ENCODE results near the gene BATF3.

BATF3 gene

DNA sequence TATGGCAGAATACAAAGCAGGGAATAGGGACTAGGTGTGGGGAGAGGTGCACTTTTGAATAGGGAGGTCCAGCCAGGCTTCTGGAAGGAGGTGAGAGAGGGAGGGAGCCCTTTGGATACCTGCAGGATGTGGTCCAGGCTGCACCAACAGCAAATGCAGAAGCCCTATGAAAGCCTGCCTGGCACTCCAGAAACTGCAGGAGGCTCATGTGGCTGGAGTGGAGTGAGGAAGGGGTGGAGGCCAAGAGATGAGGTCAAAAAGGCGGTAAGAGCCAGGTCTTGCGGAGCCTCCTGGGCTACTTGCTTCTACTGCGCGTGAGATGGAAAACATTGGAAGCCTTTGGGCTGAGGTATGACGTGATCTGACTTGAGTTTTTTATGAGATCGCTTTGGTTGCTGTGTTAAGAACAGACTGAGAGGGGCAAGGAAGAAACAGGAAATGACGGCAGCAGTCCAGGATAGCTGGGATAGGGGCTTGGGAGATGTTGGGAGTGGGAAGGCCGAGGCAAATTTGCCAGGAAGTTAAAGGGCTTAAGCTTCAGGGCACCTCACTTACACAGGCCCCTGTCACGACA, 4.4 kb upstream of the BATF3 start:
- no peak for DNase-seq (ENCODE audit: low read depth)

DNA sequence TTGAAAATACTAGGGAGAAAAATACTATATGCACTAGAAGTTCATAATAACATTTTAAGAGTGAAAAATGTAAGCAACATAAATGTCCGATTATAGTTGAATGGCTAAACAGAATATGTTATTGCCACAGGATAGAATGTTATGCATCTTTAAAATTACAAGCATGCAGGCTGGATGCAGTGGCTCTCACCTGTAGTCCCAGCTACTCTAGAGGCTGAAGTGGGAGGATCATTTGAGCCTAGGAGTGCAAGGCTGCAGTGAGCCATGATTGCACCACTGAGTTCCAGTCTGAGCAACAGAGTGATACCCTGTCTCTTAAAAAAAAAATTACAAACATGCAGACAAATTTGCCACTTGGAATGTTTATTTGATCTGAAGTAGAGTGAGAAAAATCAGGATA, 3.0 kb upstream of the BATF3 start:
- DNase-seq (ENCODE audit: low read depth), result no peak

- no peak for DNase-seq (ENCODE audit: low read depth)
Observed at GRCh38 chr1:212701910-212702309, 2.3 kb upstream of the BATF3 start.

GRCh38 chr1:212700892-212701819, 1.5 kb upstream of the BATF3 start:
- no peak for DNase-seq (ENCODE audit: low read depth)

DNA sequence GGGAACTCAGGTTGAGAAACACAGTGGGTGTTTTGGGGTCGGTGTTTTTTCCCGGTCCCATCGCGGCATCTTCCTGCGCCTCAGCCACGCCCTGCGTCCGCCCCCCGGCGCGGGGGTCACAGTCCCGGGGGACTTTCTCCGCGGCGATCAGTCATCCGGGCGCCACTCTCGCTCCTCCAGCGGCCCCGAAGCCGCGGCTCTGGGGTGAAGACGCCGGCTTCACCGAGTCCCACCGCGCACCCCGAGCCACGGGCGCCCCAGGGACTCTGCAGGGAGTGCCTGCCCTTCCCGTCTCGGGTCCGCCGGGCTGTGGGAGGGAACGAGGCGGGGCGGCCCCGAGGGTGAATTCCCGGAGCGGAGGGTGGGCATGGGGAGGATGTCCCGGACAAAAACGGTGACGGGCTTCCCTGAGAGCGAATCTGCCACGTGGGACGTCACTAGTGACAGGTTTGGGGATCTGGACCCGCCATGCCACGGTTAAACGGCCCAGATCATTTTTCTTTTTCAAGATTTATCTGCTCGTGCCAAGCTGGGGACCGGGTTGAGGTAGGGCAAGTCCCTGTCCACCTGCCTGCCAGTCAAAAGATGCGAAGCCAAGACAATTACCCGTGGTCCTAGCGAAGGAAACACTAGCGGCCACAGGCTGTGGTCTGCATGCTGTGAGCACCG, 717 bp upstream of the BATF3 start:
- peak; percentile 47 for DNase-seq (ENCODE audit: low read depth)

GRCh38 chr1:212699104-212699624, 476 bp downstream of the BATF3 start:
- DNase-seq (ENCODE audit: low read depth), result peak; percentile 23

DNA sequence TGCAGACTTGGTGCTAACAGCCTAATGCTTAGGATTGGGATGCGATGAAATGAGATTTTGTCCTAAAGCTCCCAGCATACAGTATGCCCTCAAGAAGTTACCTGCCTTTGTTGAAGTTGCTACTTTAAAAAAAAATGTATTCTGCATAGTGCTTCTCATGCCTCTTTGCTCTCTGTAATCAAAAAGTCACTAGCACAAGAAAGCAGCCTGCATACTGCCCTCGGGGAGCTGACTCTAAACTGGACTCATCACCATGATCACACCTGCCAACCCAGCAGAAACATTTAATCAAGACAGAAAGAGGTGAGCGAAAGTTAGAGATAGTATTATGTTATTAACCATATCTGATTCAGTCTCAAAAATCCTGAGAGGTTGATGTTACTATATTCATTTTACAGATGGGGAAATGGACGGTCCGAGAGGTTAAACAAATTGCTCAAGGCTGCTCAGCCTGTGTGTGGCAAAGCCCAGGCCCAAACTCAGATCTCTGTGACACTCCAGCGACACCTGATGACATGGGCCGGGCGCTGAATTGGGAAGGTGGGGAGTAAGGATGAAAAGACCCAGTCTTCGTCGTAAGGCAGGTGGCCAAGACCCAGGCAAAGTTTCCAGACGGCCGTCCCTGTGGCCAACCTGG, 1.1 kb downstream of the BATF3 start:
- no peak for DNase-seq (ENCODE audit: low read depth)

DNA sequence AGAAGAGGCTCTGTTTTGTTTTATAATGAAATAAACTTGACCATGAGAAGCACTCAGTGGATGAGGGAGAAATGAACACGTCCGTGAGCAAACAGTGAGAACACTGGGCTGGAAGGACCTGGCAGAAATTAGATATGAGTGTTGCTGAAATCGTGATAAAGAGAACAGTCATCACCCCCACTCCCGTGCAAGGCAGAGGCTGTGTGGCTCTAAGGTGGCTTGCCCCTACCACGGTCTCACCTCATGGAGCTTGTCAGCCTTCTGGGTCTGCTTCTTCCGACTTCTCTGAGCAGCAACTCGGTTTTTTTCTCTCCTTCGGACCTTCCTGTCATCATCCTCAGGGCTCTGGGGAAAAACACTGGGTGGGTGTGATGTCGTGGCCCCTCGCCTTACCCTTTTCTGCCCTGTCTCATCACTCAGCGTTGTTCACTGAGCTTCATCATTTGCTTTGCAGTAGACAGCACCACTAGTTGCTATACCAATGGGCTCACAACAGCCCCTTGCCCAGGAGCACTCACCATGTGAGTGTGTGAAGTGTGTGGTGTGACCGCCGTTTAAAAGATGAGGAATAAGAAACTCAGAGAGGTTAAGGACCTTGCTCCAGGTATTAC, 2.8 kb downstream of the BATF3 start:
- DNase-seq (ENCODE audit: low read depth), result no peak

DNA sequence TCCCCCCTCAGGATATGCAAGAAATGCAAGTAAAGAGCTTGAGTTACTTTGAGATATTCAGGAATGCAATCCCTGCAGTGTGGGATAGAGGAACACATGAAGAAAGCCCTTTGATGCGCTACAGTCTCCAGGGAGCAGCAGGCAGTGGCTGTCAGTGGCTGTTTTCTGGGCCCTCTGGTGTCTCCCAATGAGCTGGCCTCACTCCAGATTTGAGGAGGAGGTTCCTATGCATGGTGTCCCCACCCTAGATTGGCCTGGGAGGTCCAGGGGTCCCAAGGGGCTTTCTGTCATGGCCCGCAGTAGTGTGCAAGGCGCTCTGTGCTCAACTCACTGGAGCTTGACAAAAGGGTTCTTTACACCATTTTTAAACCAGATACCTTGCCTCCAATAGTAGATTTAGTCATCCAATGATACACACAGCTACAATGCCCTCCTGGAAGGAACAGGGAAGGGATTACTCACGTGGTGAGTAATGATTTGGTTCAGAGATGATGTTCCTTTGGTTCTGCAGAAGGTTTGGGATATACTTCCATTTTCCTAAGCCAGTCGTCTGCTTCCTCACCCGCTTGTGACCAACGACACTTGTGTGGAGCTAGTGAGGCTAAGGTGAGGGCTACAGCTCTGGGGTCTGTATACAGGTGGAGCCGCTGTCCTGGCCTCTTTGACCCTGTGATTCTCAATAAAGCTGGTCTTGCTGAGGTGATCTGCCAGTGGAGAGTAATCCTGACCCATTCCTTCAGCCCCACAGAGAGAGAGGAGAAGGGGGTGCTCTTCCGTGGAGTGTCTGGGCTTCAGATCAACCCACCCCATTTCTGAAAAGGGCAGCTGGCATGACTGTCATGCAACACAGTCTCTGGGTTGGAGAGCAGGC, 6.6 kb downstream of the BATF3 start:
- DNase-seq (ENCODE audit: low read depth), result no peak

DNA sequence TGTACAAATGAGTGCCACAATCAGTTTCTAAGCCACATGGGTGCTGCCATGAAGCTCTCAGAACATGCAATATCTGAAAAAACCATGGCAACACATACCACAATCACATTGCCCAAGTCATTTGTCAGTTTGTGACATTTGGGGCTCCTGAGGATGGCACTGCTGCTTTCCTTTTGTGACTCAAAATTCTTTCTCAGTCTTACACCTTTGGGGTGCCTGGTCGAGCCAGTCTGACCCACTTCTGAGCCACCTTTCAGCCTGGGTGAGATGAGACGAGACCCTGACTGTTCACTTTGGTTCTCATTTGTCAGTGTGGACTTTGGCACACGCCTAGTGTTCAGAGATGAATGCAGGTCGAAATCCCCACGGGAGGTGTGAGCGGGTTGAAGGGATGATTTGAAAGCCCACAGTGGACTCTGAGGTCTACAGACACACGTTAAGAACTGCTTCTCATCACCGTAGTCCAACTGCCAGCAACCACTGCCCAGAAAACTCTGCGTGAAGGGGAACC, 8.0 kb downstream of the BATF3 start:
- no peak for DNase-seq (ENCODE audit: low read depth)

GRCh38 chr1:212690816-212691403, 8.7 kb downstream of the BATF3 start:
- no peak for DNase-seq (ENCODE audit: low read depth)

GRCh38 chr1:212689758-212690529, 9.7 kb downstream of the BATF3 start:
- DNase-seq (ENCODE audit: low read depth), result no peak

DNA sequence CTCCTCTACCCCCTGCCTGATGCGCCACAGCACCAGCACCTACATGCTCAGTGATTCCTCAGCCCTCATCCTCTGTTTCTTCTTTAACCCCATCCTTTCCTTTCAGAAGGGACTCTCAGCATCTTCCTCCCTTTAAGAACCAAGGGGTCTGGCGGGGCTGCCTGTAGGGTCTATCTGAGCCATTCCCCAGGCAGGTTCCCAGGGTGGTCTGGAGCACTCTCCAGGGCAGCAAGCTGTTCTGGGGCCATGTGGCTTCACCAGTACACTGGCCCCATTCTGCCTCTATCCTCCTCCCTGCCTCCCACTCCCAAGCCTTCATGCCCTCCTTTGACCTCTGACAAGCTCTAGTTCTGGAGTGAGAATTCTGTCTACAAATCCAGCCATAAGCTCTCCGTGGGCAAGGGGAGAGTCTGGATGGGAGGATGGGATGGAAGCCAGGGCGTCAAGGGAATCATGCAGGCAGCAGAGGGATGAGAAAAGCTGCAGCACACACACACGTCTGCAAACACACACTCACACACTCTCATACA, 10.4 kb downstream of the BATF3 start:
- no peak for DNase-seq (ENCODE audit: low read depth)

- DNase-seq (ENCODE audit: low read depth), result no peak
Observed at GRCh38 chr1:212688341-212689047, 11.1 kb downstream of the BATF3 start.

DNA sequence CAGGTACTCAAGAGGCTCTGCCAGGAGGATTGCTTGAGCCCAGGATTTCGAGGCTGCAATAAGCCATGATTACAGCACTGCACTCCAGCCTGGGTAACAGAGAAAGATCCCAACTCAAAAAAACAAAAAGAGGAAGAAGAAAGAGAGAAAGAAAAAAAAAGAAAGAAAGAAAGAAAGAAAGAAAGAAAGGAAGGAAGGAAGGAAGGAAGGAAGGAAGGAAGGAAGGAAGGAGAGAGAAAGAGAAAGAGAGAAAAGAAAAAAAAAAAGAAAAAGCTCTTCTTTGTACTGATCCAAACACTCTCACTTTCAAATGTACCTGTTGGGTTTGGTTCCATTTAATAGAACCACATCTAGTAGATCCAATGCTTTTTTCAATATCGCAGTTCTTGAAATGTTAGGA, 11.8 kb downstream of the BATF3 start:
- no peak for DNase-seq (ENCODE audit: low read depth)

GRCh38 chr1:212686591-212686990, 13.0 kb downstream of the BATF3 start:
- DNase-seq (ENCODE audit: low read depth), result no peak

DNA sequence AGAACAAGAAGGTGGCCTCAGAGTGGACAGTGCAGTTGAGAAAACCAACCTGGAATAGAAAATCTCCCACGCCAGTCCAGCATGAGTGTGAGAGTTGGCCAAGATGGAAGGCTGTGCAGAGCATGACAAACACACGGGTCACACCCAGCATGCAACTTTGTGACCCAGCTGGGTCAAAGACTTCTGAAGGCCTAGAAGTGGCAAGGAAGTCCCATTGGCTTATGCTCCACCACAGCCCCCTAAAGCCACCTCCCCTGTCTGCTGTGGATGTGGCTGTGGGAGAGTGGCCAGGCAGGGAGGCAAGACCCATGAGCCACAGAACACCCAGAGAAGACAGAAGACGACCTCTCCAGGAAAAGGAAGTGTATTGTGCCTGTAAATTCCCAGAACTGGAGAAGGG, 13.6 kb downstream of the BATF3 start:
- no peak for DNase-seq (ENCODE audit: low read depth)

DNA sequence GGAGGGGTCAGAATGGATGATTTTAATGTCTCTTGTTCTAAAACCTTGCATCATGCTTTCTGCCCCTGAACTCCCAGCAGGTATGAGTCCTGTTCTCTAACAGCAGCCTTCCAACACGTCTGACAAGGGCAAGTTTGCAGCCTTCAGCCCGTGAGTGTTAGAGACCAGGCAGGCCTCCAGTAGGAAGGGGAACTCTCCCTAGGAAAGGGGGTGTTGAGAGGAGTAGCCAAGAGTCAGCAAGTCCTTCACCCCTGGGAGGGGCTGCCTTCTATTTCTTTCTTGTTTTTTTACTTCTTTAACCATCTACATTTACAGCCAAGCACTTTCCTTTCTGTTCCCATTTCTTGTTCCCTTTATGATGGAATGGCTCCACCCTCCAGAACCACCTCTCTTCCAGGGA, 14.2 kb downstream of the BATF3 start:
- no peak for DNase-seq (ENCODE audit: low read depth)

Data from activated T-cell treated with anti-CD3 and anti-CD28 coated beads for 24 hours (primary cell).